ENCODE data around the gene TPST1.
"Not testable (repeated sequence)": the region's sequence is repeated elsewhere in the genome, so short reads cannot be mapped to it uniquely, and the experiment has no call there.

TPST1 gene

DNA sequence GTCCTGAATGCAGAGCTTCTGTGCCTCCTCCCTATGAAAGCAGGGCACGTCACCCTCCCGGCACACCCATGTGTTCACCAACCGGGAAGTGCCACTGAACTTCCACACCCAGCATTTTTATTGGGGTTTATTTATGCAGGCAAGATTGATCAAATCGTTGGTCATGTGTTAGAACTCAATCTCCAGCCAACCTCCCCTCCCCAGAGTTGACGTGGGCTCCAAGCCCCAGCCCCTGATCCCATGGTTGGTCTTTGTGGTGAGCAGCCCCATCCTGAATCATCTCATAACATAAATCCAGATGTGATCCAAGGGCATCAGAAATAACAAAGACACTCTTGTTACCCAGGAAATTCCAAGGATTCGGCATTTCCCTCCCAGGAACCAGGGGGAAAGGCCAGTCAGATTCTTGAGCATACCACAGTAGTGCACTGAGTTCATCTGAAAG, 151.2 kb downstream of the TPST1 start:
- Histone ChIP-seq H3K9me3 (no peaks in the 10 kb centered on the region), H3K4me3 (ENCODE audit: low read depth in 1 of 2, low read length in 1 of 2) (no peak overlapping the region), H3K27ac (no peak overlapping the region), H3K36me3 (no peaks in the 10 kb centered on the region), H3K27me3 (no peaks in the 10 kb centered on the region), H3K4me1 (ENCODE audit: control insufficient read depth in 1 of 2, insufficient read depth in 1 of 2, low read depth in 1 of 2, low read length in 1 of 2) (peaks cover 4 to 6% of the 10 kb centered on the region in 2 experiments)
- TF ChIP-seq, protein P1, sequence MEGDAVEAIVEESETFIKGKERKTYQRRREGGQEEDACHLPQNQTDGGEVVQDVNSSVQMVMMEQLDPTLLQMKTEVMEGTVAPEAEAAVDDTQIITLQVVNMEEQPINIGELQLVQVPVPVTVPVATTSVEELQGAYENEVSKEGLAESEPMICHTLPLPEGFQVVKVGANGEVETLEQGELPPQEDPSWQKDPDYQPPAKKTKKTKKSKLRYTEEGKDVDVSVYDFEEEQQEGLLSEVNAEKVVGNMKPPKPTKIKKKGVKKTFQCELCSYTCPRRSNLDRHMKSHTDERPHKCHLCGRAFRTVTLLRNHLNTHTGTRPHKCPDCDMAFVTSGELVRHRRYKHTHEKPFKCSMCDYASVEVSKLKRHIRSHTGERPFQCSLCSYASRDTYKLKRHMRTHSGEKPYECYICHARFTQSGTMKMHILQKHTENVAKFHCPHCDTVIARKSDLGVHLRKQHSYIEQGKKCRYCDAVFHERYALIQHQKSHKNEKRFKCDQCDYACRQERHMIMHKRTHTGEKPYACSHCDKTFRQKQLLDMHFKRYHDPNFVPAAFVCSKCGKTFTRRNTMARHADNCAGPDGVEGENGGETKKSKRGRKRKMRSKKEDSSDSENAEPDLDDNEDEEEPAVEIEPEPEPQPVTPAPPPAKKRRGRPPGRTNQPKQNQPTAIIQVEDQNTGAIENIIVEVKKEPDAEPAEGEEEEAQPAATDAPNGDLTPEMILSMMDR (IDR thresholded peaks at IDR 0.05) = no peak

DNA sequence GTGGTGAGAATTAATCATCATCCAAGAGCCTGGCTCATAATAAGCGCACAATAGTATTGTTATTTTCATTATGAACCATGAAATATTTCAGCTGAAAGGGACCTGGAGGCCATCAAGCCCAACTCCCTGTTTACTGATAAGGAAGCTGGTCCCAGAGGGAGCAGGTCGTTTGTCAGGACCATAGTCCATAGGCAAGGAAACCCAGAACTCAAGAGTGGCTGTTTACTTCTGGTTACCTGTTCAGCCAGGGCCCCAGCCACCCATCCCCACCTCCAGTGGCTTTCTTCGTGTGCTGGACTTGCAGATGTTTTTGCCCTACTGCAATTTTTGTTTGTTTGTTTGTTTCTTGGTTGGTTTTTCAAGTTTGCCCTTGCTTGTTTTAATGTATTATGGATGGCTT, 152.0 kb downstream of the TPST1 start:
- Histone ChIP-seq H3K27ac (no peak overlapping the region), H3K27me3 (no peaks in the 10 kb centered on the region), H3K9me3 (no peaks in the 10 kb centered on the region), H3K4me3 (ENCODE audit: low read depth in 1 of 2, low read length in 1 of 2) (no peak overlapping the region), H3K4me1 (ENCODE audit: control insufficient read depth in 1 of 2, insufficient read depth in 1 of 2, low read depth in 1 of 2, low read length in 1 of 2) (peaks cover 4 to 6% of the 10 kb centered on the region in 2 experiments), H3K36me3 (no peaks in the 10 kb centered on the region)
- TF ChIP-seq, protein P1 (IDR thresholded peaks at IDR 0.05) = no peak

DNA sequence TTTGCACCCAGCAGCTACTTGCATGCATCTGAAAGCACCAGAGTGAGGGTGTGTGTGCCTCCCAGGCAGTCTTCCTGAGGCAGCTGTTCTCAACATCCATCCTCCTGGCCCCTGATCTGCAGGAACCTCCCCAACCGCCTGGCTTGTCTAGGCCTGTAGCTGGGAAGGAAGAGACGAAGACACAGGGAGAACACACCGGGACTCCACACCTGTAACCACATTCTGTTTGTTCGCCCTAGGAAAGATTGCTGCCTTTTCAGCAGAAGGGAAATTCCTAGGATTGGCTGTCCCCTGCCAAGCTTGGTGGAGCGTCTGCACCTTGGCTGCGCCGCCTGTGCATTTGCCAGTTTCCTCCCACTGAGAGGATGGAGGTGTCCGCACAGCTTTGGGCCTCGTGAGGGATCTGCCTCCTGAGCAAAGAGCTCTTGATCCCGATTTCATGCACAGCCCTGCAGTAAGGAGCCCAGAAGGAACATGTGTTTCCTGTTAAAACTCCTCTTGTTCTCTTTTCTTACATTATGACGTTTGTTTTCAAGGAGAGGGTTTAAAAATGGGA, 154.6 kb downstream of the TPST1 start:
- Histone ChIP-seq H3K4me1 (ENCODE audit: control insufficient read depth in 1 of 2, insufficient read depth in 1 of 2, low read depth in 1 of 2, low read length in 1 of 2) (peaks cover 4 to 6% of the 10 kb centered on the region in 2 experiments), H3K27me3 (no peaks in the 10 kb centered on the region), H3K4me3 (ENCODE audit: low read depth in 1 of 2, low read length in 1 of 2) (no peak overlapping the region), H3K27ac (peak overlapping the region; percentile 26), H3K9me3 (no peaks in the 10 kb centered on the region), H3K36me3 (no peaks in the 10 kb centered on the region)
- TF ChIP-seq, protein P1 (IDR thresholded peaks at IDR 0.05) = no peak

DNA sequence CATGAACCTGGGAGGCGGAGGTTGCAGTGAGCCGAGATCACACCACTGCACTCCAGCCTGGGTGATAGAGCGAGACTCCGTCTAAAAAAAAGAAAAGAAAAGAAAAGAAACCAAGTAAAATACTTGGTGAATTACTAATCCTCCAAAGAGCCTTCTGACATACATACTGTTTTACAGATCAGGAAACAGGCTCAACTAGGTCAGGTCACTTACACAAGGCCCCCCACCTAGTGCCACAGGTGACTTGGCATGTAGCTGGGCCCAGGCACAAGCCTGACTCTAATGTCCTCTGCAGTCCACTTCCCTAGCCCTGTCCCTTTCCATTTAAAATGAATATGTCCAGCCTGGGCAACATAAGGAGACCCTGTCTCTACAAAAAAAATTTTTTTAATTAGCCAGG, 157.0 kb downstream of the TPST1 start:
- H3K36me3 ChIP-seq = no peaks in the 10 kb centered on the region
- H3K4me1 ChIP-seq (ENCODE audit: control insufficient read depth in 1 of 2, insufficient read depth in 1 of 2, low read depth in 1 of 2, low read length in 1 of 2) = peaks cover 4 to 6% of the 10 kb centered on the region in 2 experiments
- TF ChIP-seq, protein P1 (IDR thresholded peaks at IDR 0.05) = no peak
- no peak overlapping the region for H3K27ac ChIP-seq
- H3K27me3 ChIP-seq = no peaks in the 10 kb centered on the region
- no peaks in the 10 kb centered on the region for H3K9me3 ChIP-seq
- no peak overlapping the region for H3K4me3 ChIP-seq (ENCODE audit: low read depth in 1 of 2, low read length in 1 of 2)

DNA sequence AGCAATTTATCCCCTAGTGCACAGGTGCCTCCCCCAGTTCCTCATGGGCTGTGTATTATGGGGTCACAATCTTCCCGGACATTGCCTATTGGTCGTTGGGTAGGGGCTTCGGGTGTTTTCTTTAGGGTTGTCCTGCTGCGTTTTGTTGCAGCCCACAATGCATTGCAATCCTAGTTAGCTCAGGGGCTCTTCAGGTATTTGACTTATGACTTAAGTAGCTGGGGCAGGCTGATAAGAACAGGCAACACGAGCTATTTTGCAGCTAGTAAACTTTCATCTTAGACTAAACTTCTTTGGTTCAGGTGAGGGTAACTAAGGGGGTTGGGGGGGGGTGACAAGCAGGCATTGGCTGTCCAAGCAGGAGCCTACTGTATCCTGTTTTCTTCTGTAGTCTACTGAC, 158.5 kb downstream of the TPST1 start:
- H3K27ac ChIP-seq = no peak overlapping the region
- TF ChIP-seq, protein P1 (IDR thresholded peaks at IDR 0.05) = no peak
- H3K27me3 ChIP-seq = no peaks in the 10 kb centered on the region
- no peaks in the 10 kb centered on the region for H3K36me3 ChIP-seq
- peaks cover 4 to 6% of the 10 kb centered on the region in 2 experiments for H3K4me1 ChIP-seq (ENCODE audit: control insufficient read depth in 1 of 2, insufficient read depth in 1 of 2, low read depth in 1 of 2, low read length in 1 of 2)
- no peaks in the 10 kb centered on the region for H3K9me3 ChIP-seq
- H3K4me3 ChIP-seq (ENCODE audit: low read depth in 1 of 2, low read length in 1 of 2) = no peak overlapping the region

DNA sequence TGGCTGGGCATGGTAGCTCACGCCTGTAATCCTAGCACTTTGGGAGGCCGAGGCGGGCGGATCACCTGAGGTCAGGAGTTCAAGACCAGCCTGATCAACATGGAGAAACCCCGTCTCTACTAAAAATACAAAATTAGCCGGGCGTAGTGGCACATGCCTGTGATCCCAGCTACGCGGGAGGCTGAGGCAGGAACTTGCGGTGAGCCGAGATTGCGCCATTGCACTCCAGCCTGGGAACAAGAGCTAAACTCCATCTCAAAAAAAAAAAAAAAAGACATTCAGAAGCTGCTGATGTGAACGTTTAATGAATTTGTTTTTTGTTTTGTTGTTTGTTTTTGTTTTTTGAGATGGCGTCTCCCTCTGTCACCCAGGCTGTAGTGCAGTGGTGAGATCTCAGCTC, 159.9 kb downstream of the TPST1 start:
- not testable (repeated sequence) for H3K9me3 ChIP-seq; H3K4me1 ChIP-seq (ENCODE audit: control insufficient read depth in 1 of 2, insufficient read depth in 1 of 2, low read depth in 1 of 2, low read length in 1 of 2); H3K27ac ChIP-seq; H3K36me3 ChIP-seq; H3K27me3 ChIP-seq; H3K4me3 ChIP-seq (ENCODE audit: low read depth in 1 of 2, low read length in 1 of 2)
